ENCODE data around the gene DACH2.

DACH2 gene

DNA sequence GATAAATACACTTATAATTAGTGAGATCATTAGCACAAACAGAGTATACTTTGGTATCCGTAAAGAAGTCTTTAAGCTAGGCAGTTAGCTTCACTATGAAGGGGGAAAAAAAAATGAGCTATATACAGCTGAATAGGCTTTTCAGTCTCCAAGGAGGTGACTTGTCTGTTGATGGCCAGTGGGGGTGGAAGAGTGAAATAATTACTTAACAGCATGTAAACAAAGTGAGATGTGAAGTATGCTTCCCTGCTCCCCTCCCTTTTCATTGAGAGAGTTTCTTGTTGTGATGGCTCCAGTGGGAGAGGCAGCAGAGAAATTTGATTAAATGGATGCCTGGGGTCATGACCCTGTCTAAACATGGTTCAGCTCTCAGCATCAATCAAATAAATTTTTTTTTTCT, 180.9 kb downstream of the DACH2 start:
- DNase-seq, result no peak

DNA sequence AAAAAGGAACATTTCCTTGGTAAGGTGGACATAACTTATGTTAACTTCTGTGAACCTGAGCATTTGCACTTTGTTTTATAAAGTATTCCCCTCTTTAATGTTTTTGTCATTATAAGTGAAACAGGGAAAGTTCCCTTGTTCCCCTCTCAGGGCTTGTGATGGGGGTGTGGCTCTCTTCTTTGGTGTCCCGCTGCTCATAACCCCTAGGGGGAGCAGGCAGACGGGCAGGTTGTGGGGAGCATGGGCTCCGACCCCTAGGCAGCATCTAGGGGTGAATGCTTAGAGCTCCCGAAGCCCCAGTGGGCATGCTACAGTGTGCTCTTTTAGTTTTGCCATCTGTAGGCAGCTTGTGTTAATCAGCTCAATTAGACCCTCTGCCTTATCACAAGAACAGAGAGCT, 200.4 kb downstream of the DACH2 start:
- DNase-seq, result no peak

DNA sequence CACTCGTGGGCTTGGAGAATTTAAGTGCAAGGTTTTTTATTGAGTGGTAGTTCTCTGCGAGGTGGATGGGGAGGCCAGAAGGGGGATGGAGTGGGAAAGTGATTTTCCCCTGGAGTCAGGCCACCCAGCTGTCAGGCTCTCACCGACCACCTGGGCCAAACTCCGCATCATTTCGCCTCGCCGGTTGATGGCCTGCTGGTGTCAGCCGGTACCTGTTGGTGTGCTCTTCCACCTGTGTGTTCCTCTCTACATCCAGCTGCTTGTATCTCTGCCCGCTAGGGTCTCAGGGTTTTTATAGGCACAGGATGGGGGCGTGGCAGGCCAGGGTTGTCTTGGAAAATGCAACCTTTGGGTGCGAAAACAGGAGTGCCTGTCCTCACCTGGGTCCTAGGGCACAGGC, 200.9 kb downstream of the DACH2 start:
- DNase-seq, result no peak

DNA sequence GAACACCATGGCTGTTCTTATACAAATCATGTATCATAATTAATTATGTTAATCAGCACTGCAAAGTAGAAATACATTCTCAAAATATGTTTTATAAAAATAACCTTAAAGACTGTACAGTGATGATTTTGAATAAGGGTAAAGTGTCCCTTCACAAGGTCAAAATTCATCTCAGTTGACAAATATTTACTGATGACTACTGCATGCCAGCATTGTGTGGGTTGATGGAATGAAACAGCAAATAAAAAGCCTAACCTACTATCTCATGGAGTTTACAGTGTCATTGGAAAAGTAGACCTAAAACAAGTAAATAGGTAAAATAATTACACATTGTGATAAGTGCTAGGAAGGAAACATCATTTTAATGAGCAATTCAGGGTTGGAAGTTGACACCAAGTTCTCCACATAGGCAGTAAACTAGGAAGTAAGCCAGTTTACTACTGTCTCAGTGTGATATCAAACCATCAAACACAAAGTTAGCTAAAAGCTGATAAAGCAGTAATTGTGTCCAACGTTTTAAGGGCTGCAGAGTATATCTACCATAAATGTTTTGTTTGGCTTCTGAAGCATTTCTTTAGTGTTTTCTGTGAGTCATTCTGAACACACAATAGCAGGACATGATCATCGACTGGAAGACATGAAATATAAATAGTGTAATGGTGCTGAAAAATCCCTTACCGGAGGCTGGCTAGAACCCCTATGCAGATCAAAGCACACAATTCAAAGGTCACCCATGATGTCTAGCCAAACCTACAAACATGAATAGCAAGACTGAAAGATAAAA, 221.8 kb downstream of the DACH2 start:
- no peak for DNase-seq

DNA sequence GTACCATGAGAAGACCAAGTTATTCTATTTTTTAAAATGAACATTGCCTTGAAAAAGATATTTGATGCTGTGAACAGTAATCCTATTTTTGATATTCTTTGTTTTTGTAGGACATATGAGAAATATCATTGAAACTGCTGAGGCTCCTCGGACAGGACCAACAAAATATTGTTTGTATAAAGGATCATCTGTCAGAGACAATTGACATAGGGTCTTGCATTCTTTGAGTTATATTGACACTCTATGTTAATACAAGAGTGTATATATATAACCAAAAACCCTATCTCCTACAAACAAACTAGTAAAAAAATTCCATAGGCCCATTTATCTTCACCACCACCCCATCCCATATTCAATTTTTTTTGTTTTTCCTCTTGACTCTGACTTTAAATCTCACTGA, 222.7 kb downstream of the DACH2 start:
- DNase-seq, result no peak

DNA sequence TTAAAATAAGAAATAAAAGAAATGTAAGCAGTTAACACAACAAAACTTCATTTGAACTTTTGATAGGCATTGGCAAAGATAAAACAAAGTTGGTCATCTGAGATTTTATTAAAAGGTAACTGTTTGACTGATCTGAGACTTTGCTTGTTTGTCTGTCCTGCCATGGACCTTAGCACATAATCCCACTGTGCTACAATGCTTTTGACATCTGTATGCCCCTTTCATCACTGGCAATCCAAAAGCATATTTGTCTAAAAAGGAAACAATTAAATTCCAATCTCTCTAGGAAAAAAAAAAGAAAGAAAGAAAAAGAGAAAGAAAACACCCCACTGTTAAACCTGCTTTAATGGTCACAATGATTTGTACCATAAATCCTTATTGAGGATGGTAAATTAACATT, 231.0 kb downstream of the DACH2 start:
- no peak for DNase-seq

DNA sequence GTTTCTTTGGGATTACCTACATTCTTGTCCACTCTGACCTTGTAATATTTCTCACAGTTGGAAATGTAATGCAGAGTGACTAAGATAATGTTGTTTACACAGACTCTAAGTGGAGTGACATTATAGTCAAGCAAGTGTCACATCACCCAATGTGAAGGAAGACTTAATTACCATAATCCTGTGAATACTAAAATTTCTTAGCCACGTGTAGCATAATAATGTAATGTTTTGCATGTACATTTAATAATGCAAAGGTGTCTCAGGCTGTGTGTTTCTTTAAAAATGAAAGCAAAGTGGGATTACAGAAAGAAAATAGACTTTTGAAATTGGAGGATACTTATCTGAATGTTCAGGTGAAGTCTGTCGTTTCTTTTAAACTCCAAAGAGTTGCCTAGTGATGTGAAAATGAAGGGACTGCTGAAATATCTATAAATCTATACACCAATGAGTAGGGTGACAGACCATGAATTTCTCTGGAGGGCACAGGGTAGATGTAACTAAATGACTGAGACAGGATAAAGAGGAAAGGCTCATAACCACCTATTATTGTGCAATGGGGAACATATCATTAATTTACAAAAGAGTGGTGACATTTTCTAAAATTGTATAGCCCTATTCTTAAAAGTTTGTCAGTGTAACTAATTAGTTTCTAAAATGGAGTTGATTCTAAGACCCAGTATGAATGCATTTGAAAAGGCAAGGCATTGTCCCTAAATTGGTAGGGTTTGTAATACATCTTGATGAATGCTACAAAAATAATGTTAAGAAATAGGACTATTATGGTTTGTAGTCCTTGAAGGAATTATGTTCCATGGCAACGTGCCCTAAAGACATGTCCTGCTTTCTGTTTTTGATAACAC, 235.7 kb downstream of the DACH2 start:
- DNase-seq, result no peak

DNA sequence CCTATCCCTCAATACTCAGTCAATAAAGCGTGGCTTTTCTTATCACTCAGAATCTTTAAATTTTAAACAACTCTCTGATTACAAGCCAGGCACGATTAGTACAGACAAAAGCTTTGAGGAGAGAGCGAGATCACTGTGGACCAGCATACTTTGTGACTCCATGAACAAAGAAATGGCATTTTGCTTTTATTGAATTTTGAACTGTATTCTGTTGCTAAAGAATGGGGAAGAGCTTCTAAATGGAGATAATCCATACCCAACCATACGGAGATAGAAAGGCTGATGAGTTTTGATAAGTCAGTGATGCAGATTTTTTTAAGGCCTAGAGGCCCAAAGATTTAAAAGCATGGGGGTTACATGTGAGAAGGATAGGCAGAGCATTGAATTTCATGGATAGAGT, 259.1 kb downstream of the DACH2 start:
- no peak for DNase-seq

DNA sequence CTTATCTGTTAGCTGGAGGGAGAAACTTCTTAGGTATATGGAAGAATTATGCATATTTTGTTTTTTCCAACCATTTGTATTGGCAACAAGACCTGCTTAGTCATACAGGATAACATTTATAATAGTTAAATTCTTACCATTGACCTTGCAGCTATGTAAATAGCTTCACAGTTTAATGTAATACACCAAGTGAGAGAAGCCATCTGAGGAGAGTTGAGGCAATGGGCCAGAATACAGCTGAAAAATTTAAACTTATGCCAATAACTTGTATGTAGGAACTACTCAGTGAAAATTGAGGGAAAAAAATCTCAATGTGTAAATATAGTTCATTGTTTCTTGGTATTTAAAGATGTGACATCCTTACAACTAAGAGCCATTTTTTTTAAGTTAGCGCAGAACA, 273.5 kb downstream of the DACH2 start:
- DNase-seq, result no peak

DNA sequence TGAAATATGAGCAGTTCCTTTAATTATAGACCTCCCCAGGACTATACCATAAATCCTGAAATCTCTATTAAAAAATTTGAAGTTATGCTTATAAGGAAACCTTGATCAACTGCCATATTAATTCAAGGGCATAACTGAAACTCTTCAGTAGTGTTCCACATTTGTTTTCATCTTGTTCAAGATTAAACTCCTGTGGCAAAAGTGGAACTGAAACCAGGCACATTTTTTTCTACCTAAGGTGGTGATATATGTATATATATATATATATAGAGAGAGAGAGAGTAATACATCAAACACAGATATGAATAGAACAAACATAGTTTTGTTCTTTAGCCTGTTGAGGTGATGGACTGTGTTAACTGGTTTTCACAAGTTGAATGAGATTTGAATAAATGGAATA, 287.9 kb downstream of the DACH2 start:
- DNase-seq, result no peak

DNA sequence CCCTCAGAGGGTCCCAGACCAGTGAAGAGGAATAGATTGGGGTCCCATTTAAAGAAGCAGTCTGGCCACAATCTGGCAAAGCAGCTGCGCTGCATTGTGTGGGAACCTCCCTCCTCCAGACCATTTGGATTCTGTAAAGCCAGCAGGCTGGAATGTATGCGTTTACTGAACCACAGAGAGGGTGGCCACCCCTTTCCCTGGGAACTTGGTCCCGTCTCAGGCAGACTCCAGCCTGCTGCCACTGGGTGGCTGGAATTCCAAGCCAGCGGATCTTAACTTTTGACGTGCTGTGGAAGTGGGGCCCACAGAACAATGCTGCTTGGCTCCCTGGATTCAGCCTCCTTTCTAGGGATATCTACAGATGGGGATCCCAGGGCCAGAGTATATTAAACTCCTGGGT, 307.2 kb downstream of the DACH2 start:
- no peak for DNase-seq

DNA sequence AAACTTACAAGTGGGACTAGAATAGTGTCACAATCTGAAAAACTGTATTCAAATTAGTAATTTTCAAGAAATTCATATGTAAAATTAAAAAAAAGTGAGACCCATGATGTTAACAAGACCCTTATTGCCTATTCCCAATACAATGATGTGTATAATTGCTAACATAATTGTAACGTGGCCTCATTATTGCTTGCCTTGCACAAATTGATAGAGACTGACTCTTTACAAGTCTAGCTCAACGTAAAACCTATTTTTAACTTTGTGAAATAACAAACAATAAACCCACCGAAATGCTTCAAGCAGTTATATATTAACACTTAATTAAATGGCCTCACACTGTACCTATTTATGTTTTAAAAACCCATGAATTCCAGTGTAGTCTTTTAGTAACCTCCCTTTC, 312.5 kb downstream of the DACH2 start:
- no peak for DNase-seq

DNA sequence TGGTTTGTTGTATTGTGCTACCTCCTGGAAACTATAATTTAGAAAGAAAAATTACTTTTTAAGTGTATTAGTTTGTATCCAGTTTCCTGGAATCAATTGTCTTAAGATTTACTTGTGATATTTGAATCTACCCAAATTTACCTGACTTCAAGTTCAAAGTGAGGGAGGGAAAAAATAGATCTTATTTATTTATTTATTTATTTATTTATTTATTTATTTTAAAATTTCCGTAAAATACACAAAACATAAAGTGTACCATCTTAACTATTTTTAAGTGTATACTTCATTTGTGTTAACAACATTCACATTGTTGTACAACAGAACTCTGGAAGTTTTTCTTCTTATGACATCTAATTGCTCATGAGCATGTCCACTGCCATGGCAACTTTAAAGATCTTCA, 356.0 kb downstream of the DACH2 start:
- DNase-seq, result no peak

DNA sequence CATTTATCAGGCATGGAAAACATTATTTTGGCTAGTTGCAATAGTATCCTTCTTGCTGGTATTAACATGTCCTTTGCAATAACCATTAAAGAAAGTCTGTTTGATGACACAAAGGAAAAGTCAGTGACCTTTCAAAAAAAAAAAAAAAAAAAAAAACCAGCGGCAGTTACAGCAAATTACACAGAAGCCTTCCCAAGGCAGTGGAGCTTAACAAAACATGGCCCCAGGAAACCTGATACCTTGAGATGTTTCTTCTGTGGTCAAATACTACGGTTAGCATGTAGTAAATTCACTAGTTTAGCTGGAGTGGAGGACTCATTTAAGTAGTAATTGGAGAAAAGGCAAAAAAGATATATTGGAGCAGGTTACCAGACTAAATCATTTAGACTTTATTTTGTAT, 359.1 kb downstream of the DACH2 start:
- DNase-seq, result peak; percentile 2 to 19

DNA sequence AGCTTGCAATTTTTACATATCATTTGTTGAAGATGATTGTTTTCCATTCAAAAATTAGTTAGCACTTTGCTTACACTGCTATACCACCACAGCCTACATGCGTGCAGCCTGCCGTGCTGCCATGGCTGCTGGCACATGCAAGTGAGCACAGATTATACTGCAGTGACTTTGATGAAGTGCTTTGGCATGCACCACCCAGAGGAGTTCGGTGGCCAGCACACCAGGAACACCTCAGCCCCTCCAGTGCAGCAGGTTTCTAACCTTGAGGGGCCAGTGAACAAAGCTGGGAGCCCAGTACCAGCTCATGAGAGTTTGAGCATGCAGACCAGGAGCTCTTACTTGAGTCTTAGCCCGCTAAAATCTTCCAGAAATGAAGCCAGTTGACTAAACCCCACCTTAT, 431.5 kb downstream of the DACH2 start:
- no peak for DNase-seq

DNA sequence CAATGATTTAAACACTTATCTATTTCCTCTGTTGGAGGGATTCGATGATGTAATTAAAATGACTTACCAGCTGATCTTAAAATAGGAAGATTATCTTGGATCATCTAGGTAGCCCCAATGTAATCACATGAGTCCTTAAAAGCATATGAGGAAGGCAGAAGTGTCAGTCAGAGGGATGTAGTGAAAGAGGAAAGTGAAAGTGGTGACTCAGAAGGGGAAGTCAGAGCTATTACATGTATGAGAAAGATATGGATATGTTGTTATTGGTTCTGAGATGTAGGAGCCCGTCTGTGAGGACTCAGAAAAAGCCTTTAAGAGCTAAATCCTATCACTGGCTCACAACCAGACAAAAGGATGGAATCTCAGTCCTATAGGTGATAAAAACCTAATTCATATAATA, 456.4 kb downstream of the DACH2 start:
- DNase-seq, result no peak

DNA sequence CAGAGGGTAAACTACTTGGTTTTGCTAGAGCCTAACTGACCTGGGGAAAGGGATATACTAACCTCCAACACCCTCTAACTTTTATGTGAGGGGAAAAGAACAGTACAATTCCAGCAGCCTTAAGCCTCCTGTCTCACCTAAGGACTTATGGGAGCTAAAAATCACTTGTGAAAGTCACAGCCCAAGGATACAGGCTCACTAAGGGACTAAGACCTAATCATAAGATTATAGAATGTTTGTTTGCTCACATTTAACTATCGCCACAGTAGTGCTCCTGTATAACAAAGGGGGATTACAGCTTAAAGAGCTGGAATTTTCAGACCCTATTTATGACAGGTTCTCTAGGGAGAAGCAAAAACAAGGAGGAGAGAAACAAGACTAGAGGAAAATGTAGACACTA, 548.7 kb downstream of the DACH2 start:
- DNase-seq, result no peak

DNA sequence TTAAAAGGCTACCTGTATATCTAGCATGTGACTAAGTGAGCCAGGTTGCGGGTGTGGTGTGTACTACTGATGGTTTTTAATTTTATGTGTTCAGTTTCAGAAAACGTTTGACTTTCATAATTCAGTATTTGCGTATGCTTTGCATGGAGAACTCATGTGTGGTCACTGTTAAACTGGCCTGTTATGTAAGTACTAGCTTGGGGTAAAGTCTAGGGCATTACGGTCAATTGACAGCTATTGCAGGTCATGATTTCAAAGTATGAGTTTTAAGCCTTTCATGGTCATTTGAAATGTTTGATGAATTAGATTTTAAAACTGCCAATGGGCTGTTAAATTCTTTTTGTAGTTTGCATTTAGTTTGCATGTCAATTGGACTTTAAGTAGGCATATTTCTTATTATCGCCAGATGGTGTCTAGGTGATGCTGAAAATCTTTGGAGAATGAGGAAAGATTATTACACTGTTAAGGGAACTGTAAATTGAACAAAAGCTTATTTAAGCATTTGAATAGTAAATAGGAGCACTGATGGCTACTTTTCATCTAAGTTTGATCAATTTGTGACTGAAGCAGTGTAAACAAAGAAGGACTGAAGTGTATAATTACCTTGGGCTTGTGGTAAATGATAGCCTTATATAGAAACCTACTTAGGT, 563.4 kb downstream of the DACH2 start:
- DNase-seq, result peak; percentile 36 to 49

DNA sequence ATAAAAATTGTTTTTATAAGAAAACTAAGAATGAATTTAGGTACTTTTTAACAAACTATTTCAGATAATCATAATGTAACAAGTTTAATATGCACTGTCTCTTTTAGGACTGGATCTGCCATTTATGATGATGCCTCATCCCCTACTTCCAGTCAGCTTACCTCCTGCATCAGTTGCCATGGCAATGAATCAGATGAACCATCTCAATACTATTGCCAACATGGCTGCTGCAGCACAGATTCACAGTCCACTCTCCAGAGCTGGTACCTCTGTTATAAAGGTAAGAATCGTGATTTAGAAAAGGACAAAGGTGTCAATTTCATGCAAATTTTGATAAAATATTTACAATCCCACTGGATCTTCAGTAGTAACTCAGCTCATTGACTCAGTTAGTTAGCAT, 566.2 kb downstream of the DACH2 start:
- DNase-seq, result no peak

DNA sequence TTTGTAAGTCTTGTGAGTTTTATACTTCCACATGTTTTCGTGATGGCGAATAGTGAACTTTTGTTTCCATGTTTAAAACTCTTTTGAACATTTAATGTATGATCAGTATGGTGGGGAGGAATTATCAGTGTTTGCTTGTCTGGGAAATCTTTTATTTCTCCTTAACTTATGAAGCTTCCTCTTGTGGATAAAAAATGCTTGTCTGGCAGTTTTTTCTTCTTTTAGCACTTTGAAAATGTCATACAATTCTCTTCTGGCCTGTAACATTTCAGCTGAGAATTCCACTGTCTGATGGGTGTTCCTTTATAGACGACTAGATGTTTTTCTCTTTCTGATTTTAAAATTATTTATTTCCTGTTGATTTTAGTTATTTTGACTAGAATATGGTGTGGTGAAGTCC, 576.0 kb downstream of the DACH2 start:
- DNase-seq, result no peak

DNA sequence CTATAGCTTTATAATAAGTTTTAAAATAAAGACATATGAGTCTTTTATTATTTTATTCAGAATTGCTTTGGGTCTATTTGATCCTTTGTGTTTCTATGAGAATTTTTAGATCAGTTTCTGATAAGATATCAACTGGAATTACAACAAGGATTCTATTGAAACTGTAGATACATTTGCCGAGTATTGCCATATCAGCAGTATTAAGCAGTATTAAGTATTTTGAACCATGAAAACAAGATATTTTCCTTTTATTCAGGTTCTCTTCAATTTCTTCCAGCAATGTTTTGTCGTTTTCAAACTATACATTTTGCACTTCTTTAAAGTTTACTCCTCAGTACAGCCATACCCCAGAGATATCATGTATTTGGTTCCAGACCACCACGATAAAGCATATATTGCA, 598.8 kb downstream of the DACH2 start:
- no peak for DNase-seq

DNA sequence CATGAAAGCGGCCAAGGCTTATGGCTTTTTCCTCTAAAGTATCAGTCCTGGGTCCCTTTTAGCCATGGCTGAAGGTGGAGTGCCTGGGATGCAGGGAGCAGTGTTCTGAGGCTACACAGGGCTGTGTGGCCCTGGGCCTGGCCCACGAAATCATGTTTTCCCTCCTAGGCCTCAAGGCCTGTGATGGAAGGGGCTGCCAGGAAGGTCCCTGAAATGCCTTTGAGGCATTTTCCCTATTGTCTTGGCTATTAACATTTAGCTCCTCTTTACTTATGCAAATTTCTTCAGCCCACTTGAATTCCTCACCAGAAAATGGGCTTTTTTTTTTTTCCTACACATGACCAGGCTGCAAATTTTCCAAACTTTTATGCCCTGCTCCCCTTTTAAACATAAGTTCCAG, 657.0 kb downstream of the DACH2 start:
- DNase-seq, result no peak

DNA sequence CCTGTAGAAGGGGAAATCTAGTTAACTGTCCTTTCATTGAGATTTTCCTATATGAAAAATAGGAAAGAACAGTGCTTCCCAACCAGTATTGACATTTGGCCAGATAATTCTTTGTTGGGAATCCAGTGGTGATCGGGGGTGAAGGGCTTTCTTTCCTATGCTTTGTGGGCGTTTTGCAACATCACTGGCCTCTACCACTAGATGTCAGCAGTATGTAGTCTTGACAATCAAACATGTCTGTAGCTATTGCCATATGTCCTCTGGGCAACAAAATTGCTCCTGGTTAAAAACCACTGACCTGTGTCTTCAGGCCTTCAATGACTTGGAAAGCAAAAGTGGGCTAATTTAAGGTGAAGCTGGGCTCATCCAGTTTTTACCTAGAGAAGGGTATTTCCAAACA, 658.5 kb downstream of the DACH2 start:
- peak in 1 of 2 experiments; percentile 42 for DNase-seq

DNA sequence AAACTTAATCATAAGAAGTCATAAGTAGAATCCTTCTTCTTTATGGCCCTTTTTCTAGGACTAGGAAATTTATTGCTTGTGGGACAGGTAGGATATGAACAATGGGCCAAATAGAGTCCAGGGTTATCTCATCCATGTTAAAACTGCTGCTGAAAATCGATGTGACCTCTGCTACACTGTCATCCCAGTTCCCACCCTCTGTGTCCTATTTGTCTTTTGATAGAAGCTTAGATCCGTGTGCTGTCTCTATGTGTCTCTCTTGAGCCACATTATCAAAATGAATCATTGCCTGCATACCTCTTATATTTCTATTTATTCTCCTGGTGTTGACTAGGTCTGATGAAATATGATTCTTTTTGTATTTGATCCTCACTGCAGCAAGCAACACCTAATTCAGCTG, 661.4 kb downstream of the DACH2 start:
- no peak for DNase-seq

Data from NCI-H526 (cell line).